ENCODE data around the gene LDLRAD3.

LDLRAD3 gene

DNA sequence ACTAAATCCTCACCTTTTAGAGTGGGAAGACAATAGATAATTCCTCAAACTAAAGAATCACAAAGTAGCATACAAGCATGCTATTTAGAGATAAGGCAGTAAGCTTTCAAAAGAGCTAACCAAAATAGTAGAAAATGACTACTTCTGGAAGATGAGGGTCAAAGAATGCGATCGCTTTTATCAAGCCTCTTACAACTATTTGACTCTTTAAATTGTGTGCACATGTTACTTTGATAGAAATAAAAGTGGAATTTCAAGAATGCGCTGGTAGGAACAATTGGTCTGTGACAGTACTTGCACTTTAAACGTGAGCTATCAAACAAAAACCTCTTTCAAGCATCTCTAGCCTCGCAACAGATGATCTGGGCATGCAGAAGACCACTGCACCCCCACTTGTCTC is 248.1 kb downstream of the LDLRAD3 start:
- no peak overlapping the region for H3K27ac ChIP-seq
- no peaks in the 10 kb centered on the region for H3K9me3 ChIP-seq (ENCODE audit: control insufficient read depth, low read length)
- H3K9ac ChIP-seq, result no peak overlapping the region
- H3K27me3 ChIP-seq (ENCODE audit: control insufficient read depth, insufficient read depth, low read length), result no peaks in the 10 kb centered on the region
- no peaks in the 10 kb centered on the region for H3K4me1 ChIP-seq
- TF ChIP-seq, protein P1, sequence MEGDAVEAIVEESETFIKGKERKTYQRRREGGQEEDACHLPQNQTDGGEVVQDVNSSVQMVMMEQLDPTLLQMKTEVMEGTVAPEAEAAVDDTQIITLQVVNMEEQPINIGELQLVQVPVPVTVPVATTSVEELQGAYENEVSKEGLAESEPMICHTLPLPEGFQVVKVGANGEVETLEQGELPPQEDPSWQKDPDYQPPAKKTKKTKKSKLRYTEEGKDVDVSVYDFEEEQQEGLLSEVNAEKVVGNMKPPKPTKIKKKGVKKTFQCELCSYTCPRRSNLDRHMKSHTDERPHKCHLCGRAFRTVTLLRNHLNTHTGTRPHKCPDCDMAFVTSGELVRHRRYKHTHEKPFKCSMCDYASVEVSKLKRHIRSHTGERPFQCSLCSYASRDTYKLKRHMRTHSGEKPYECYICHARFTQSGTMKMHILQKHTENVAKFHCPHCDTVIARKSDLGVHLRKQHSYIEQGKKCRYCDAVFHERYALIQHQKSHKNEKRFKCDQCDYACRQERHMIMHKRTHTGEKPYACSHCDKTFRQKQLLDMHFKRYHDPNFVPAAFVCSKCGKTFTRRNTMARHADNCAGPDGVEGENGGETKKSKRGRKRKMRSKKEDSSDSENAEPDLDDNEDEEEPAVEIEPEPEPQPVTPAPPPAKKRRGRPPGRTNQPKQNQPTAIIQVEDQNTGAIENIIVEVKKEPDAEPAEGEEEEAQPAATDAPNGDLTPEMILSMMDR (IDR thresholded peaks at IDR 0.05), result no peak
- H3K4me2 ChIP-seq (ENCODE audit: low read length), result no peak overlapping the region
- H3K36me3 ChIP-seq (ENCODE audit: control insufficient read depth, insufficient read depth, low read length), result no peaks in the 10 kb centered on the region
- no peak overlapping the region for H2AFZ ChIP-seq
- H3K4me3 ChIP-seq (ENCODE audit: low read depth, low read length), result no peak overlapping the region
- no peaks in the 10 kb centered on the region for H3K79me2 ChIP-seq

DNA sequence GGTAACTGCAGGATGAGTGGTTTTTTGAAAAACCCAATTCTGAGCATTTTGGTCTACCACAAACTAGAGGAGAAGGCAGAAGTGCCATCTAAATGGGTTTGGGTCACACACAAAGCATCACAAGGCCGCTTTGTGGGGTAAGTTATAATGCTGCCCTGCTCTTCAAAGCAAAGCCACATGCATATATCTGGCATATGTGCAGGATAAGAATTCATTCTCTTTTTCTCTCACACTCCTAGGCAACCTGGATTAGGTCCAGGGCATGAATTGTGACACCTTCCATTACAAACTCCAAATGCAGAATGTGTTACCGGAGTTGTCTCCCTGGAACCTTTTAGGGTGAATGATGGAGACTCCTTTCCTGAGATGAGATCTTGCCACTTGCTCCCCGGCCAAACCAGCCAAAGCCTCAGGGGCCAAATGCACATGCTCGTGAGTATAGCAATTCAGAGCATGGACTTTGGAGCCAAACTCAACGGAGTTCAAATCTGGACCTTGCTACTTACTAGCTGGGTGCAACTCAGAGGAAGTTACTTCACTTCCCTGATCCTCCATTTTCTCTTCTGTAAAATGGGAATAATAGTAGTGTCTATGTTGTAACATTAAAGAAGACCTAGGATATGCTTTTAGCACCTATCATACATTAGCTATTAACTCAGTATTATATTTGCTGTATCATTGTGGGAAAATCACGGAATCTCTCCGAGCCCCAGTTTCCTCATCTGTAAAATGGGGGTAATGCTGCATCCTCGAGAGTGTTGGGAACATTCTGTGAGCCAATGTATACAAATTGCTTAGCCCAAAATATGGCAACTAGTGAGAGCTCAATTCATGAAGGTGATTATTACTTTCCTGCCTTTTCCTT is 248.8 kb downstream of the LDLRAD3 start:
- H2AFZ ChIP-seq, result no peak overlapping the region
- no peak overlapping the region for H3K27ac ChIP-seq
- H3K9ac ChIP-seq, result no peak overlapping the region
- no peak overlapping the region for H3K4me2 ChIP-seq (ENCODE audit: low read length)
- TF ChIP-seq, protein P1 (IDR thresholded peaks at IDR 0.05), result no peak
- H3K36me3 ChIP-seq (ENCODE audit: control insufficient read depth, insufficient read depth, low read length), result no peaks in the 10 kb centered on the region
- no peaks in the 10 kb centered on the region for H3K9me3 ChIP-seq (ENCODE audit: control insufficient read depth, low read length)
- H3K4me3 ChIP-seq (ENCODE audit: low read depth, low read length), result no peak overlapping the region
- no peaks in the 10 kb centered on the region for H3K27me3 ChIP-seq (ENCODE audit: control insufficient read depth, insufficient read depth, low read length)
- no peaks in the 10 kb centered on the region for H3K4me1 ChIP-seq
- H3K79me2 ChIP-seq, result no peaks in the 10 kb centered on the region

DNA sequence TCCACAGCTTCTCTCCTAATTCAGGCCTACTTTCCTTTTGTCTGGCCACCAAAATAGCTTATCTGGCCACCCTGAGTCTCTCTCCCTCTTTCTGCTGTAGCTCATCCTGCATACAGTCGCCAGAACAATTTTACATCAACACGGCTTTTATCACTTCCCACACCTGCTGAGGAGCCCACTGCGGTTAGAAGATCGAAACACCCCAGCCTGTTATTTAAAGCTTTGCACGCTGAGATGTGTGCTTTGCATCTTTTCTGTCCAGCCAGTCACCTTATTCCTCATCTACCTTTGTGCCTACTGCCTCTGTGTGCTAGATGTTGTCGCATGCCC is 249.4 kb downstream of the LDLRAD3 start:
- H3K9me3 ChIP-seq (ENCODE audit: control insufficient read depth, low read length), result no peaks in the 10 kb centered on the region
- TF ChIP-seq, protein P1 (IDR thresholded peaks at IDR 0.05), result no peak
- no peak overlapping the region for H3K9ac ChIP-seq
- H3K27ac ChIP-seq, result no peak overlapping the region
- H3K4me2 ChIP-seq (ENCODE audit: low read length), result no peak overlapping the region
- no peaks in the 10 kb centered on the region for H3K27me3 ChIP-seq (ENCODE audit: control insufficient read depth, insufficient read depth, low read length)
- H3K4me1 ChIP-seq, result no peaks in the 10 kb centered on the region
- no peaks in the 10 kb centered on the region for H3K79me2 ChIP-seq
- H2AFZ ChIP-seq, result no peak overlapping the region
- H3K4me3 ChIP-seq (ENCODE audit: low read depth, low read length), result no peak overlapping the region
- no peaks in the 10 kb centered on the region for H3K36me3 ChIP-seq (ENCODE audit: control insufficient read depth, insufficient read depth, low read length)

DNA sequence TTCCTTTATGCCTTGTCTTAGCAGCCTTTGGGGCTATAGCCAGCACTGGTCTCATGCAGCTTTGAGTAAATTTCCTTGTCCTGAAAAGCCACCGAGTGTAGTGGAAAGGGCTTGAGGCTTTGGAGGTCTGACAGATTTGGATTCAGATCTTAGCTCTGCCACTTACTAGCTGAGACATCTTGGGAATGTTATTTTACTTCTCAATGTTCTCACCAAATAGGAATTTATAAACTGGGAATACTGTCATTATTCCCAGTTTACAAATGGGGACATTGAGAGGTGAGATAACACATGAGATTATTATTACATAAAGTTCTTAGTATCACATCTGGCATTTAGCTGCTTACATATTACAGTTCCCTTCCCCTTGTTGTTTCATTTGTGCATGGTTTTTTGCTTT is 249.9 kb downstream of the LDLRAD3 start:
- H3K4me1 ChIP-seq, result no peaks in the 10 kb centered on the region
- no peak overlapping the region for H2AFZ ChIP-seq
- H3K27ac ChIP-seq, result no peak overlapping the region
- H3K4me3 ChIP-seq (ENCODE audit: low read depth, low read length), result no peak overlapping the region
- H3K36me3 ChIP-seq (ENCODE audit: control insufficient read depth, insufficient read depth, low read length), result no peaks in the 10 kb centered on the region
- H3K79me2 ChIP-seq, result no peaks in the 10 kb centered on the region
- TF ChIP-seq, protein P1 (IDR thresholded peaks at IDR 0.05), result no peak
- H3K9ac ChIP-seq, result no peak overlapping the region
- no peaks in the 10 kb centered on the region for H3K9me3 ChIP-seq (ENCODE audit: control insufficient read depth, low read length)
- H3K4me2 ChIP-seq (ENCODE audit: low read length), result no peak overlapping the region
- H3K27me3 ChIP-seq (ENCODE audit: control insufficient read depth, insufficient read depth, low read length), result no peaks in the 10 kb centered on the region
